Measurements from ENCODE around the gene RECK. TPM values are rescaled to one million over a fixed set of nuclear protein-coding genes. Genes with fewer than 3 reads are reported as not detected.
"Not testable (repeated sequence)": the region's sequence is repeated elsewhere in the genome, so short reads cannot be mapped to it uniquely, and the experiment has no call there.

Gene RECK
- 10 to 100 TPM in 4 of 8 experiments, 1 to 10 TPM in 4; 3.9 to 42.2 (median 8.0) TPM for total RNA-seq

GRCh38 chr9:36036780-36037548 is at the start of gene RECK:
TSS of gene RECK (plus strand) at chr9:36036913. CDS start at chr9:36036999, 86 bp downstream.
- Histone ChIP-seq H3K27ac (peak within 1 kb of the TSS; percentile 64 to 87), H3K4me1 (replicated peaks in 1 of 2) (peaks cover 0 to 10% of the 10 kb centered on the region in 2 donors), H3K4me3 (peak within 1 kb of the TSS; percentile 53 to 100 (median 70))
- 0 to 7% (median 1%) methylated on average over 1 to 24 of the region's 77 CpGs; no CpG with 5 or more reads in 3 of the 10 experiments for WGBS, 10 experiments
- in situ Hi-C loops (cut with MboI; ENCODE audit: low pct_unique_long_range_greater_than_20kb in 2 of 9, low sequenced_read_pairs in 9 of 9, unreplicated experiment in 9 of 9) = no loop called here
- ATAC-seq (replicated peaks in 6 of 8) = peak; percentile 79 to 95 (median 92)

- Histone ChIP-seq H3K4me1 (replicated peaks in 1 of 2) (no peaks in the 10 kb centered on the region), H3K27ac (no peak overlapping the region), H3K4me3 (no peak overlapping the region)
- no peak for ATAC-seq (replicated peaks in 6 of 8)
- in situ Hi-C loops (cut with MboI; ENCODE audit: low pct_unique_long_range_greater_than_20kb in 2 of 9, low sequenced_read_pairs in 9 of 9, unreplicated experiment in 9 of 9) = no loop called here
- WGBS, 10 experiments = 67 to 100% (median 90%) methylated on average over 1 to 3 of the region's 3 CpGs; no CpG with 5 or more reads in 2 of the 10 experiments
Observed at GRCh38 chr9:35990155-35990554, 46.6 kb upstream of the RECK start.

GRCh38 chr9:35993136-35993535 is 43.6 kb upstream of the RECK start:
- H3K27ac ChIP-seq; ATAC-seq (replicated peaks in 6 of 8); H3K4me1 ChIP-seq (replicated peaks in 1 of 2); H3K4me3 ChIP-seq; in situ Hi-C loops (cut with MboI; ENCODE audit: low pct_unique_long_range_greater_than_20kb in 2 of 9, low sequenced_read_pairs in 9 of 9, unreplicated experiment in 9 of 9): not testable (repeated sequence)
- WGBS, 10 experiments = 54 to 100% (median 95%) methylated on average over 2 to 3 of the region's 3 CpGs; no CpG with 5 or more reads in 3 of the 10 experiments

GRCh38 chr9:35993976-35994720 is 42.6 kb upstream of the RECK start:
- Histone ChIP-seq H3K27ac (no peak overlapping the region), H3K4me1 (replicated peaks in 1 of 2) (no peaks in the 10 kb centered on the region), H3K4me3 (no peak overlapping the region)
- ATAC-seq (replicated peaks in 6 of 8) = no peak
- in situ Hi-C loops (cut with MboI; ENCODE audit: low pct_unique_long_range_greater_than_20kb in 2 of 9, low sequenced_read_pairs in 9 of 9, unreplicated experiment in 9 of 9) = no loop called here
- 33 to 100% (median 88%) methylated on average over 2 to 5 of the region's 5 CpGs; no CpG with 5 or more reads in 2 of the 10 experiments for WGBS, 10 experiments

- in situ Hi-C loops (cut with MboI; ENCODE audit: low pct_unique_long_range_greater_than_20kb in 2 of 9, low sequenced_read_pairs in 9 of 9, unreplicated experiment in 9 of 9) = no loop called here
- H3K27ac ChIP-seq = no peak overlapping the region
- 67 to 100% (median 81%) methylated on average over 1 to 2 of the region's 2 CpGs; no CpG with 5 or more reads in 5 of the 10 experiments for WGBS, 10 experiments
- ATAC-seq (replicated peaks in 6 of 8) = no peak
- no peaks in the 10 kb centered on the region for H3K4me1 ChIP-seq (replicated peaks in 1 of 2)
- no peak overlapping the region for H3K4me3 ChIP-seq
Observed at GRCh38 chr9:35994959-35995358, 41.8 kb upstream of the RECK start.

GRCh38 chr9:35996358-35996970 is 40.2 kb upstream of the RECK start:
- H3K27ac ChIP-seq = no peak overlapping the region
- ATAC-seq (replicated peaks in 6 of 8) = peak in 3 of 8 experiments; percentile 45 to 85 (median 69)
- H3K4me1 ChIP-seq (replicated peaks in 1 of 2) = no peaks in the 10 kb centered on the region
- H3K4me3 ChIP-seq = no peak overlapping the region
- in situ Hi-C loops (cut with MboI; ENCODE audit: low pct_unique_long_range_greater_than_20kb in 2 of 9, low sequenced_read_pairs in 9 of 9, unreplicated experiment in 9 of 9) = no loop called here
- WGBS, 10 experiments = 0 to 100% (median 100%) methylated on average over 1 of the region's 1 CpG; no CpG with 5 or more reads in 2 of the 10 experiments

- ATAC-seq (replicated peaks in 6 of 8) = peak in 3 of 8 experiments; percentile 41 to 80 (median 78)
- 6 to 100% (median 95%) methylated on average over 2 to 4 of the region's 4 CpGs; no CpG with 5 or more reads in 3 of the 10 experiments for WGBS, 10 experiments
- H3K4me3 ChIP-seq; H3K4me1 ChIP-seq (replicated peaks in 1 of 2); in situ Hi-C loops (cut with MboI; ENCODE audit: low pct_unique_long_range_greater_than_20kb in 2 of 9, low sequenced_read_pairs in 9 of 9, unreplicated experiment in 9 of 9); H3K27ac ChIP-seq: not testable (repeated sequence)
Observed at GRCh38 chr9:35997016-35997415, 39.7 kb upstream of the RECK start.

- no peak for ATAC-seq (replicated peaks in 6 of 8)
- Histone ChIP-seq H3K4me3 (no peak overlapping the region), H3K4me1 (replicated peaks in 1 of 2) (no peaks in the 10 kb centered on the region), H3K27ac (no peak overlapping the region)
- in situ Hi-C loops (cut with MboI; ENCODE audit: low pct_unique_long_range_greater_than_20kb in 2 of 9, low sequenced_read_pairs in 9 of 9, unreplicated experiment in 9 of 9) = no loop called here
- WGBS, 10 experiments = 33 to 92% (median 73%) methylated on average over 1 of the region's 1 CpG; no CpG with 5 or more reads in 4 of the 10 experiments
Observed at GRCh38 chr9:35998333-35998732, 38.4 kb upstream of the RECK start.

- WGBS, 10 experiments = 67 to 100% methylated on average over 1 of the region's 1 CpG; no CpG with 5 or more reads in 8 of the 10 experiments
- ATAC-seq (replicated peaks in 6 of 8) = no peak
- Histone ChIP-seq H3K27ac (no peak overlapping the region), H3K4me1 (replicated peaks in 1 of 2) (no peaks in the 10 kb centered on the region), H3K4me3 (no peak overlapping the region)
- in situ Hi-C loops (cut with MboI; ENCODE audit: low pct_unique_long_range_greater_than_20kb in 2 of 9, low sequenced_read_pairs in 9 of 9, unreplicated experiment in 9 of 9) = loop anchor here in 1 of 9 experiments (25.0 kb wide), 1 partner anchor 219 kb away; the partner anchor contains the start of gene NPR2
Observed at GRCh38 chr9:36005891-36006290, 30.8 kb upstream of the RECK start.

GRCh38 chr9:36006549-36007315 is 30.0 kb upstream of the RECK start:
- Histone ChIP-seq H3K27ac (no peak overlapping the region), H3K4me3 (no peak overlapping the region), H3K4me1 (replicated peaks in 1 of 2) (no peaks in the 10 kb centered on the region)
- in situ Hi-C loops (cut with MboI; ENCODE audit: low pct_unique_long_range_greater_than_20kb in 2 of 9, low sequenced_read_pairs in 9 of 9, unreplicated experiment in 9 of 9) = loop anchor here in 1 of 9 experiments (25.0 kb wide), 1 partner anchor 219 kb away; the partner anchor contains the start of gene NPR2
- ATAC-seq (replicated peaks in 6 of 8) = peak in 3 of 8 experiments; percentile 94 to 97 (median 97)
- WGBS, 10 experiments = 0 to 100% (median 72%) methylated on average over 1 to 3 of the region's 3 CpGs

GRCh38 chr9:36007316-36007708 is 29.4 kb upstream of the RECK start:
- Histone ChIP-seq H3K4me3 (no peak overlapping the region), H3K4me1 (replicated peaks in 1 of 2) (no peaks in the 10 kb centered on the region), H3K27ac (no peak overlapping the region)
- in situ Hi-C loops (cut with MboI; ENCODE audit: low pct_unique_long_range_greater_than_20kb in 2 of 9, low sequenced_read_pairs in 9 of 9, unreplicated experiment in 9 of 9) = loop anchor here in 1 of 9 experiments (25.0 kb wide), 1 partner anchor 220 kb away; the partner anchor contains the start of gene NPR2
- WGBS, 10 experiments = 25 to 89% (median 72%) methylated on average over 1 of the region's 1 CpG; no CpG with 5 or more reads in 2 of the 10 experiments
- ATAC-seq (replicated peaks in 6 of 8) = peak in 2 of 8 experiments; percentile 6 to 25

- no peak for ATAC-seq (replicated peaks in 6 of 8)
- Histone ChIP-seq H3K27ac (no peak overlapping the region), H3K4me3 (no peak overlapping the region), H3K4me1 (replicated peaks in 1 of 2) (no peaks in the 10 kb centered on the region)
- in situ Hi-C loops (cut with MboI; ENCODE audit: low pct_unique_long_range_greater_than_20kb in 2 of 9, low sequenced_read_pairs in 9 of 9, unreplicated experiment in 9 of 9) = loop anchor here in 1 of 9 experiments (25.0 kb wide), 1 partner anchor 221 kb away; the partner anchor contains the start of gene NPR2
- WGBS, 10 experiments = 64 to 100% (median 87%) methylated on average over 1 to 2 of the region's 2 CpGs; no CpG with 5 or more reads in 4 of the 10 experiments
Observed at GRCh38 chr9:36007852-36008251, 28.9 kb upstream of the RECK start.

Data from motor neuron (in vitro differentiated cells).